ENCODE data around the gene NME7. TPM values are rescaled to one million over a fixed set of nuclear protein-coding genes. Genes with fewer than 3 reads are reported as not detected.
"Not testable (repeated sequence)": the region's sequence is repeated elsewhere in the genome, so short reads cannot be mapped to it uniquely, and the experiment has no call there.

NME7 gene
- total RNA-seq, result 14.5 and 16.0 TPM in 2 replicates

- H3K4me3 Mint-ChIP-seq, result peak within 1 kb of the TSS; percentile 56
- peaks cover 24% of the 10 kb centered on the region for H3K36me3 Mint-ChIP-seq (ENCODE audit: low read depth)
- TF ChIP-seq CTCF (IDR thresholded peaks at IDR 0.05), result no peak
- DNase-seq, result peak; percentile 94
- peaks cover 6% of the 10 kb centered on the region for H3K9me3 Mint-ChIP-seq
- ChIA-PET POLR2A (interaction anchor here (0.6 to 2.3 kb wide), 7 partner anchors 118 to 1432 kb away, joined by 3 to 15 read pairs (median 5); partner anchors contain the start of genes METTL18, SCYL3 and SLC19A2), CTCF (interaction anchor here (0.8 to 1.7 kb wide), 4 partner anchors 19 to 1025 kb away, joined by 3 to 10 read pairs (median 4); no protein-coding TSS in a partner anchor)
- ATAC-seq (ENCODE audit: low read depth), result peak; percentile 99
- no peaks in the 10 kb centered on the region for H3K27me3 Mint-ChIP-seq
- no peak within 1 kb of the TSS for H3K27ac Mint-ChIP-seq
- H3K4me1 Mint-ChIP-seq, result peaks cover 18% of the 10 kb centered on the region
- intact Hi-C loops (cut with micrococcal nuclease), result loop anchor here (1.0 to 10.0 kb wide), 15 partner anchors 118 to 1944 kb away; partner anchors contain the start of genes ATP1B1, FMO4, GORAB and KIFAP3
Observed at GRCh38 chr1:169367686-169368405, at the start of gene NME7, which contains the start of gene BLZF1. TSS of gene NME7 (minus strand) at chr1:169367797. CDS start at chr1:169367710, 87 bp downstream. TSS of gene BLZF1 (plus strand) at chr1:169368195. CDS start at chr1:169369523, 1,328 bp downstream.

- CTCF ChIA-PET, result no interaction called here
Observed at GRCh38 chr1:169414952-169415351, 47.4 kb upstream of the NME7 start.

GRCh38 chr1:169408340-169408739 is 40.7 kb upstream of the NME7 start:
- H3K4me3 Mint-ChIP-seq; H3K27ac Mint-ChIP-seq; DNase-seq; POLR2A ChIA-PET; CTCF ChIA-PET; H3K4me1 Mint-ChIP-seq; H3K27me3 Mint-ChIP-seq; intact Hi-C loops (cut with micrococcal nuclease); ATAC-seq (ENCODE audit: low read depth); H3K36me3 Mint-ChIP-seq (ENCODE audit: low read depth): not testable (repeated sequence)
- H3K9me3 Mint-ChIP-seq, result peaks cover 32% of the 10 kb centered on the region

More at GRCh38 chr1:169414952-169415351, 47.4 kb upstream of the NME7 start:
- intact Hi-C loops (cut with micrococcal nuclease), result no loop called here
- ATAC-seq (ENCODE audit: low read depth) (no peak), DNase-seq (no peak)
- peaks cover 2% of the 10 kb centered on the region for H3K27me3 Mint-ChIP-seq
- H3K4me1 Mint-ChIP-seq, result no peaks in the 10 kb centered on the region
- no peak overlapping the region for H3K4me3 Mint-ChIP-seq
- H3K9me3 Mint-ChIP-seq, result peaks cover 18% of the 10 kb centered on the region
- no peak for TF ChIP-seq CTCF (IDR thresholded peaks at IDR 0.05)
- H3K27ac Mint-ChIP-seq, result no peak overlapping the region
- POLR2A ChIA-PET, result no interaction called here
- peaks cover 2% of the 10 kb centered on the region for H3K36me3 Mint-ChIP-seq (ENCODE audit: low read depth)

- intact Hi-C loops (cut with micrococcal nuclease); H3K36me3 Mint-ChIP-seq (ENCODE audit: low read depth); POLR2A ChIA-PET; DNase-seq; H3K27me3 Mint-ChIP-seq; H3K27ac Mint-ChIP-seq; CTCF ChIA-PET; H3K4me1 Mint-ChIP-seq; H3K4me3 Mint-ChIP-seq; ATAC-seq (ENCODE audit: low read depth): not testable (repeated sequence)
- peaks cover 21% of the 10 kb centered on the region for H3K9me3 Mint-ChIP-seq
Observed at GRCh38 chr1:169402578-169402977, 35.0 kb upstream of the NME7 start.

- POLR2A ChIA-PET, result no interaction called here
- ATAC-seq (ENCODE audit: low read depth), result no peak
- CTCF ChIA-PET, result no interaction called here
- Mint-ChIP-seq H3K27ac (no peak overlapping the region), H3K4me3 (no peak overlapping the region), H3K36me3 (ENCODE audit: low read depth) (peaks cover 52% of the 10 kb centered on the region), H3K9me3 (peaks cover 5% of the 10 kb centered on the region), H3K27me3 (no peaks in the 10 kb centered on the region), H3K4me1 (no peaks in the 10 kb centered on the region)
- no peak for DNase-seq
- TF ChIP-seq CTCF (IDR thresholded peaks at IDR 0.05), result no peak
- intact Hi-C loops (cut with micrococcal nuclease), result no loop called here
Observed at GRCh38 chr1:169395955-169396354, 28.4 kb upstream of the NME7 start.

GRCh38 chr1:169392406-169392805 is 24.8 kb upstream of the NME7 start:
- ATAC-seq (ENCODE audit: low read depth) (no peak), DNase-seq (no peak)
- CTCF ChIA-PET, result no interaction called here
- POLR2A ChIA-PET, result no interaction called here
- no peaks in the 10 kb centered on the region for H3K9me3 Mint-ChIP-seq
- H3K4me1 Mint-ChIP-seq, result no peaks in the 10 kb centered on the region
- H3K27ac Mint-ChIP-seq, result no peak overlapping the region
- intact Hi-C loops (cut with micrococcal nuclease), result no loop called here
- no peak overlapping the region for H3K4me3 Mint-ChIP-seq
- H3K36me3 Mint-ChIP-seq (ENCODE audit: low read depth), result peaks cover 75% of the 10 kb centered on the region
- no peaks in the 10 kb centered on the region for H3K27me3 Mint-ChIP-seq
- no peak for TF ChIP-seq CTCF (IDR thresholded peaks at IDR 0.05)

Measured in activated B cell treated with CpG ODN at 0.5 μM for 24 hours (primary cell).